ENCODE measurements around the gene CLPTM1. TPM values are rescaled to one million over a fixed set of nuclear protein-coding genes. Genes with fewer than 3 reads are reported as not detected.
"Not testable (repeated sequence)": the region's sequence is repeated elsewhere in the genome, so short reads cannot be mapped to it uniquely, and the experiment has no call there.

The CLPTM1 gene
- polyA plus RNA-seq, 3 donors from 2014 or later: 20.8 to 33.1 (median 21.2) TPM

DNA sequence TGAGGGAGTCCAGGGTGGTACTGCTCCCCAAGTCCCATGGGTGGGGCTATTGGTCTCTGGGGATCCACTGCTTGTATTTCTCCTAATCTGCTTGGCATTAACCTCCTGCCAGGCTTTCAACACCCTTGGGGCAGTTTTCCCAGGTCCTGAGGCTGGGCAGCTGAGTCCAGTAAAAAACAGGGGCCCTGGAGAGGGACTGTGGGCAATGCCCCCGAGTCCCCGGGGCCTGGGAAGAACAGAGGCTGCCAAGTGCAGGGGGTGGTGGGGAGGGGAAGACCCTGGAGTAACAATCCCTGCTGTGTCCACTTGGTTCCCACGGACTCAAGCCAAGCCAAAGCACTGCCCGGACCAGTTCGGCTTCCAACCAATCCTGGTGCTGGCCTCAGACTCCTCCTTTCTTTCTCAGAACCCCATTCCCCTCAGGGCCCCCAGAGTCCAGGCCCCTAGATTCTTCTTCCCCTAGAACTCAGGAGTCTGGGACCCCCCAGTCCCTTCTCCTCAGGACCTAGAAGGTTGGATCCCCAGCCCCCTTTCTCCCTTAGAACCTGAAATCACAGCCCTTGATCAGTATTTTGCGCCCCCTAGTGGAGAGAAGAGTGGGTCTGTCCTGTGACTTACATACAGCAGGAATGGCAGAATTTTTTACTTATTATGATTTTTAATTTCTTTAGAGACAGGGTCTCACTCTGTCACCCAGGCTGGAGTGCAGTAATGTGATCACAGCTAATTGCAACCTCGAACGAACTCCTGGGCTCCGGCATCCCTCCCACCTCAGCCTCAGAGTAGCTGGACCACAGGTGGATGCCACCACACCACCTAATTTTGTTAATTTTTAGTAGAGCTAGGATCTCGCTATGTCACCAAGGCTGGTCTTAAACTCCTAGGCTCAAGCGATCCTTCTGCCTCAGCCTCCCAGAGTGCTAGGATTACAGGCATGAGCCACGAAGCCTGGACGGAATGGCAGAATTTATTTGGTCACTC, 3.7 kb upstream of the CLPTM1 start:
- Mint-ChIP-seq H3K27ac (peak overlapping the region in 1 of 6 donors; percentile 13), H3K27me3 (ENCODE audit: low read depth in 3 of 3) (peaks cover 12 to 15% (median 13%) of the 10 kb centered on the region in 3 donors), H3K4me3 (peak overlapping the region in 1 of 5 donors; percentile 9), H3K36me3 (peaks cover 0 to 3% (median 0%) of the 10 kb centered on the region in 3 donors), H3K4me1 (peaks cover 25 to 27% of the 10 kb centered on the region in 2 donors), H3K9me3 (no peaks in the 10 kb centered on the region)
- DNase-seq: peak; percentile 68 to 75 (median 68)

DNA sequence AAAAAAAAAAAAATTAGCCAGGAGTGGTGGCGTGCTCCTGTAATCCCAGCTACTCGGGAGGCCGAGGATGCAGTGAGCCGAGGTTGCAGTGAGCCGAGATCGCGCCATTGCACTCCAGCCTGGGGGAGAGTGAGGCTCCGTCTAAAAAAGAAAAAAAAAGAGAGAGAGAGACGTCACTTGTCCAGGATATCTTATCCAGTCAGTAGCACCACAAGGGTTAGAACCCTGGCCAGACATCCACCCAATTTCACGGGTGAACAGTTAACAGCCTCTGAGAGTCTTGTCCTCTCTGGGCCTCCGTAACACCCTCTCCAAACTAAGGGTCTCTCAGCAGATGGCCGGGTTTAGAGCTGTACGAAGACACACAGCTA, 917 bp upstream of the CLPTM1 start:
- no peak for DNase-seq
- H3K4me3 Mint-ChIP-seq: peak overlapping the region; percentile 95 to 99 (median 96)
- H3K9me3 Mint-ChIP-seq: no peaks in the 10 kb centered on the region
- H3K4me1 Mint-ChIP-seq: peaks cover 46 to 49% of the 10 kb centered on the region in 2 donors
- no peaks in the 10 kb centered on the region for H3K36me3 Mint-ChIP-seq
- peaks cover 12 to 15% (median 14%) of the 10 kb centered on the region in 3 donors for H3K27me3 Mint-ChIP-seq (ENCODE audit: low read depth in 3 of 3)
- peak overlapping the region; percentile 94 to 99 (median 98) for H3K27ac Mint-ChIP-seq

DNA sequence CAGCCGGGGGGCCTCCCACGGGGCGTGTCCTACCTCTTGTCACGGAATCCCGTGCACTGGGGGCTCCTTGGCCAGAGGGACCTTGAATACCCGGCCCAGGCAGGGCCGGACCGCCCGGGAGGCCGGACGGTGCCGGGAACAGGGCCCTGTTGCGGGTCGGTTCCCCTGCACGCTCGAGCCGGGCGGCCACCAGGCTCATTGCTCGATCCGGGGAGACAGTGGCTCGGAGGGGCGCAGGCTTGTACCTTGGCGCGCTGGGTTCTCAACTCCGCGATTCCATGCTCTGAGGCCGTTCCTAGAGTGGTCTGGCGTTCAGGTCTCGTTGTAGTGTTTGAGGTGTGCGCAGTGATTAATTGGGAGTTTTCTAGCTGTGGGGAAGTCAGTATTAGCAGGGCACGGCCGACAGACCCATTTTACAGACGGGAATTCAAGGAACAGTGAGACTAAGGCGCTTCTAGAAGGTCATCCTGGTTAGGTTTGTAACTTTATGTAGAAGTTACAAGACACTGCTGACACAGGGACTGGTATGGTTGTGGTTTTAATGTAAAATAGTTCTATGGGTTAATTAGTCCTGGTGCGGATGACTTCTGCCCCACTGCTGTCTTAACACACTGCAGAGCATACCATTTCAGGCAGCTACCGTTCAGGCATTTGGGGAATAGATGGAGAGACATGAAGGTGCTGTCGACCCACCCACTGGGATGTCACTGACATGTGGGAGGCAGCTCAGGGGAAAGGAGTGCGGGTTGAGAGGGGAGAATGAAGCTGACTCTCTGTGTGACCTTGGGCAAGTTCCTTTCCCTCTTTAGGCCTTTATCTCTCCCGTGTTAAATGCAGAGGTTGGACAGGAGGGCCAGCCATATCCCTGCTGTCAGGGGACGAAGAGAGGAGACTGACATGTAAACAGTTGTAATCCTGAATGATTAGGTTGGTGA, 592 bp downstream of the CLPTM1 start:
- no peaks in the 10 kb centered on the region for H3K36me3 Mint-ChIP-seq
- no peak for DNase-seq
- no peaks in the 10 kb centered on the region for H3K9me3 Mint-ChIP-seq
- peak overlapping the region; percentile 89 to 95 (median 92) for H3K27ac Mint-ChIP-seq
- H3K4me3 Mint-ChIP-seq: peak overlapping the region; percentile 95 to 97 (median 96)
- peaks cover 10 to 15% (median 14%) of the 10 kb centered on the region in 3 donors for H3K27me3 Mint-ChIP-seq (ENCODE audit: low read depth in 3 of 3)
- H3K4me1 Mint-ChIP-seq: peaks cover 58 to 64% of the 10 kb centered on the region in 2 donors

DNA sequence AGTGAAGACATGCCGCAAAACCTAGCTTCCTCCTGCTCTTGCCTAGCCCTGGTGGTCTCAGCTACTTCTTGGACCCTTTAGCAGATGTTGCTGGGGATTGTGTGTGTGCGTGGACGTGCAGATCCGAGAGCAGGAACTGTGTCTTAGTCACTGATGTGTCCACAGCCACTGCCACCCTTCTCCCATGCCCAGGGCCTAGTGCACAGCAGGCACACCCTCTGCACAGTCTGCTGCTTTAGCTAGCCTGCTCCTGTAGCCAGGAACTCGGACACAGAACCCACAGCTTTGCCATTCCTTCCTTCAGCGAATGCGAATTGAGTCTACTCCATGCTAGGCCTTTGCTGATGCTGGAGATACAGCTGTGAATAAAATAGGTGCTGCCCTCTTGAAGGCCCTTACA, 2.3 kb downstream of the CLPTM1 start:
- no peaks in the 10 kb centered on the region for H3K9me3 Mint-ChIP-seq
- H3K4me1 Mint-ChIP-seq: peaks cover 60 to 80% of the 10 kb centered on the region in 2 donors
- H3K4me3 Mint-ChIP-seq: peak overlapping the region in 2 of 5 donors; percentile 4 to 96
- H3K36me3 Mint-ChIP-seq: peaks cover 0 to 5% (median 3%) of the 10 kb centered on the region in 3 donors
- peak overlapping the region in 4 of 6 donors; percentile 1 to 95 (median 42) for H3K27ac Mint-ChIP-seq
- DNase-seq: no peak
- H3K27me3 Mint-ChIP-seq (ENCODE audit: low read depth in 3 of 3): peaks cover 10 to 15% (median 12%) of the 10 kb centered on the region in 3 donors

DNA sequence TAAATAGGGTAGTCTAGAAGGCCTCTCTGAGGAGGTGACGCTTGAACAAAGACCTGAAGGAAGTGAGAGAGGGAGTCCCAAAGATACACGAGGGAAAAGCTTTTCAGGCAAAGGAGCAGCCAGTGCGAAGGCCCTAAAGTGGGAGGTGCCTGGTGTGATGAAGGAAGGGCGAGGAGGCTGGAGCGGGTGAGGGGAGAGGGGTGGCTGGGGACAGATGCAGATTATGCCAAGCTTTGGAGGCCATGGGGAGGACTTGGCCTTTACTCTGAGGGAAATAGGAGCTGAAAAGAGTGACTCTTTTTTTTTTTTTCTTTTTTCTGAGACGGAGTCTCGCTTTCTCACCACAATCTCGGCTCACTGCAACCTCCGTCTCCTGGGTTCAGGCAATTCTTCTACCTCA, 2.9 kb downstream of the CLPTM1 start:
- peaks cover 0 to 5% (median 3%) of the 10 kb centered on the region in 3 donors for H3K36me3 Mint-ChIP-seq
- no peaks in the 10 kb centered on the region for H3K9me3 Mint-ChIP-seq
- DNase-seq: no peak
- peak overlapping the region in 2 of 5 donors; percentile 25 to 96 for H3K4me3 Mint-ChIP-seq
- peaks cover 10 to 15% (median 12%) of the 10 kb centered on the region in 3 donors for H3K27me3 Mint-ChIP-seq (ENCODE audit: low read depth in 3 of 3)
- H3K4me1 Mint-ChIP-seq: peaks cover 59 to 80% of the 10 kb centered on the region in 2 donors
- H3K27ac Mint-ChIP-seq: peak overlapping the region in 3 of 6 donors; percentile 1 to 32 (median 21)

DNA sequence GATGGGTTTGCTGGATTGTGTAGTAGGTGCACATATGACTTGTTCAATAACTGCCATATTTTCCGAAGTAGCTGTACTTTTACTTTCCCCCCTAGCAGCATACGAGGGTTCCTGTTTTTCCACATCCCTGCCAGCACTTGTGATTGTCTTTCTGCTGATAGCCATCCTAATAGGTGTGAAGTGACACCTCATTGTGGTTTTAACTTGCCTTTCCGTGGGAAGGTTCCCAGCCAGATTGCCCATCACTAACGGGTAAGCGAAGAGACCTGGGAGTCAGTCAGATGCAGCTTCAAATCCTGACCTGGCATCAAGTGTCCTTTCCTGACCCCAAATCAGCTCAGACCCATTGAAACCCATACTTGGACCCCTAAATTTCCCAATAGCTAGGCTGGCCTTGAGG, 4.5 kb downstream of the CLPTM1 start:
- peaks cover 50 to 68% of the 10 kb centered on the region in 2 donors for H3K4me1 Mint-ChIP-seq
- H3K27ac Mint-ChIP-seq: peak overlapping the region in 4 of 6 donors; percentile 13 to 57 (median 51)
- no peak overlapping the region for H3K4me3 Mint-ChIP-seq
- peaks cover 2 to 9% (median 3%) of the 10 kb centered on the region in 3 donors for H3K36me3 Mint-ChIP-seq
- DNase-seq: no peak
- H3K27me3 Mint-ChIP-seq (ENCODE audit: low read depth in 3 of 3): peaks cover 6 to 10% (median 9%) of the 10 kb centered on the region in 3 donors
- H3K9me3 Mint-ChIP-seq: no peaks in the 10 kb centered on the region

DNA sequence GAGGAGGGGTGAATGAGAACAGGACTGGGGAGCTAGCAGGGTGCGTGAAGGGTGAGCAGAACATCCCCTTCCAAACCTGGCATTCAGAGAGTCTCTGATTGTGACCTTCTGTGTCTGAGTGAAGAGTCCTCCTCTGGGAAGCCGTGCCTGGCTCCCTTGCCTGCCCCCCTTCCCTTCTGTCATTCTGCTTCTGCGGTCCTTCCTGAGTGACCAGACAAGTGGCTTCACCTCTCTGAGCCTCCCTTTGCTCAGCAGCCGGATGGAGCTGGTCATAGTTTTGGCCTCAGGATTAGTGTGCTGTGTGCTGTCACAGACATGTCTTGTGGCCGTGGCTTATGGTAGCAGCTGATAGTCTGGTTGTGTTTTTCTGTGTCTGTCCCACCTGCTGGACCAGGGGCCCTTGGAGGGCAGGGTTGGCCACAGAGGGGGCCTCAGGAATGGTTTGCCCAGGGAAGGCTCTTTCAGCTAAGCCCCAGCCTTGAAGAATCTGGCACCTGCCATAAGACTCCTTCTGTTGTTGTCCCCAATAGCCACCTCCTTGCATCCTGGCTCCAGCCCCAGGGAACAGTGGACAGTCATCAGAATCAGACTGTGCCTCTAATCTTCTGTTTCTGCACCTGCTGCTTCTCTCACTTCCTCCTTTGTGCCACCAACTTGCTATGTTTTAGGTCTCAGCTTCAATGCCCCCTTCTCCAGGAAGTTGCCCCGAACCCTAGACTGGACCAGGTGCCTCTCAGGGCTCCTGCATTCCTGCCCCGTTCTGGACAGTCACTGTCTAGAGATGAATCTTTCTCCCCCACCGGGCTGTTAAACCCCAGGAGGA, 5.9 kb downstream of the CLPTM1 start:
- no peak for DNase-seq
- Mint-ChIP-seq H3K27ac (peak overlapping the region in 3 of 6 donors; percentile 11 to 56 (median 44)), H3K4me3 (no peak overlapping the region), H3K9me3 (no peaks in the 10 kb centered on the region), H3K4me1 (peaks cover 41 to 56% of the 10 kb centered on the region in 2 donors), H3K36me3 (peaks cover 3 to 10% (median 3%) of the 10 kb centered on the region in 3 donors), H3K27me3 (ENCODE audit: low read depth in 3 of 3) (peaks cover 0 to 2% (median 1%) of the 10 kb centered on the region in 3 donors)

DNA sequence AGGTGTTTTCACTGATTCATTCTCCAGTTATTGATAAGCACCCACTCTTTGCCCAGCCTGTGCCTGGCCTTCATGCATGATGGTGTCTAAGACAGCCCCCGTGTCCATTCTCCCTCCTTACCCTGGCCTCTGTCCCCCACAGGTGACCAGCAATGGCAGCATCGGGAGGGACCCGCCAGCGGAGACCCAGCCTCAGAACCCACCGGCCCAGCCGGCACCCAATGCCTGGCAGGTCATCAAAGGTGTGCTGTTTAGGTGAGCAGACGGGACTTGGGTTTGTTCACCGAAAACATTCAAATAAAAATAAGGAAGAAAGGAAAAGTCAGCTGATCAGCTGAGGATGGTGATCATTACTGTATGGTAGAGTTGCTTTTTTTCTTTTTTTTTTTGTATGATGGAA, 6.6 kb downstream of the CLPTM1 start:
- peaks cover 34 to 49% of the 10 kb centered on the region in 2 donors for H3K4me1 Mint-ChIP-seq
- peak overlapping the region in 2 of 6 donors; percentile 30 to 44 for H3K27ac Mint-ChIP-seq
- peaks cover 3 to 10% (median 3%) of the 10 kb centered on the region in 3 donors for H3K36me3 Mint-ChIP-seq

DNA sequence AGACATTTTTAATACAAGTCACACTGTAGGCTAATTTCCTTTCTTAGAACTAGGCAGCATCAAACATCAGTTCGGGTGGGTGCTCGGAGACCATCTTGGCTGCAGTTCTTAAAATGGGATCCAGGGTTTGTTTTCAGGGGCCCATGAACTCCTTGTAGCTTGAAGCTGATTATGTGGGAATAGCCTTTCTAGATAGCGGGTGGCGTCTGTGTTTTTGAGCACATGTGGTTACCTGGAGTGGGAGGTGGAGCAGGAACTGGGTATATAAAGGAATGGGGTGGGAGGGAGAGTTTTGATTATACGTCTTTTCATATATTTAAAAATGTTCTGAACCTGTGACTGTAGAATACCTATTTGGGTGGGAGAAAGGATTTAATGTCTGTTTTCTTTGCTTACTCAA, 12.9 kb downstream of the CLPTM1 start:
- Mint-ChIP-seq H3K27ac (peak overlapping the region in 2 of 6 donors; percentile 41 to 67), H3K27me3 (ENCODE audit: low read depth in 3 of 3) (peaks cover 0 to 2% (median 2%) of the 10 kb centered on the region in 3 donors), H3K9me3 (no peaks in the 10 kb centered on the region), H3K36me3 (peaks cover 4 to 9% (median 6%) of the 10 kb centered on the region in 3 donors), H3K4me3 (no peak overlapping the region), H3K4me1 (peaks cover 6 to 8% of the 10 kb centered on the region in 2 donors)
- DNase-seq: no peak

More for the DNA sequence above, 6.6 kb downstream of the CLPTM1 start:
- peaks cover 0 to 3% (median 2%) of the 10 kb centered on the region in 3 donors for H3K27me3 Mint-ChIP-seq (ENCODE audit: low read depth in 3 of 3)
- no peaks in the 10 kb centered on the region for H3K9me3 Mint-ChIP-seq
- DNase-seq: no peak
- H3K4me3 Mint-ChIP-seq: no peak overlapping the region

DNA sequence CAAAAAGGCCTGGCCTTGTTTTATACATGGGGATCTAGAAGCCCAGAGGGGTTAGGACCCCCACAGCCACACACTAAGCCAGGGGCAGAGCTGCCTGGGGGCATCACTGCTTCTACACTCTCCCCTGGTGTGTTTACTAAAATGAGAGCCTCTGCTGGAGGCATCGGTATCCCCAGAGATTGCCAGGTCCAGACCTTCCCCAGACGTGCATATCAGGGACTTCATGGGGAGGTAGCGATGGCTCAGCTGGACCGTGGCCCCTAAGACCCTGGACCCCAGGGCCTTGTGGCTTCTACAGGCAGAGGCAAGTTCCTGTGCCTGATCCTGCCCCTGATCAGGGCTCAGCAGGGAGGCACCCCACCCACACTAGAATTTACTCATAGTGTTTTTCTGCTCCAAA, 13.5 kb downstream of the CLPTM1 start:
- no peak for DNase-seq
- peaks cover 6 to 8% of the 10 kb centered on the region in 2 donors for H3K4me1 Mint-ChIP-seq
- no peak overlapping the region for H3K4me3 Mint-ChIP-seq
- H3K27me3 Mint-ChIP-seq (ENCODE audit: low read depth in 3 of 3): peaks cover 0 to 2% (median 2%) of the 10 kb centered on the region in 3 donors
- H3K9me3 Mint-ChIP-seq: no peaks in the 10 kb centered on the region
- peaks cover 4 to 9% (median 9%) of the 10 kb centered on the region in 3 donors for H3K36me3 Mint-ChIP-seq
- H3K27ac Mint-ChIP-seq: no peak overlapping the region

DNA sequence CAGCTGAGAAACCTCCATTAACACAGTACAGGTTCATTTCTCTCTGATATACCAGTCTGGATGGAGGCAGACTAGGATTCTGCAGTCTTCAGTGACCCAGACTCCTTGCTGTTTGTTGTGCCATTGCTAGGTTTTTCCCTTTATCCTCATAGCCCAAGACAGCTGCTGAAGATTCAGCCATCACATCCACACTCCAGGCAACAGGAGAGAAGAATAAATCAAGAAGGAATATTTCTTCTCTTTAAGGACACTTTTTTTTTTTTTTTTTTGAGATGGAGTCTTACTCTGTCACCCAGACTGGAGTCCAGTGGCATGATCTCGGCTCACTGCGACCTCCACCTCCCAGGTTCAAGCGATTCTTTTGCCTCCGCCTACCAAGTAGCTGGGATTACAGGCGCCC, 14.3 kb downstream of the CLPTM1 start:
- Mint-ChIP-seq H3K4me3 (no peak overlapping the region), H3K27me3 (ENCODE audit: low read depth in 3 of 3) (peaks cover 0 to 2% (median 2%) of the 10 kb centered on the region in 3 donors), H3K9me3 (no peaks in the 10 kb centered on the region), H3K36me3 (peaks cover 3 to 13% (median 9%) of the 10 kb centered on the region in 3 donors), H3K27ac (no peak overlapping the region), H3K4me1 (peaks cover 7 to 8% of the 10 kb centered on the region in 2 donors)
- DNase-seq: no peak

DNA sequence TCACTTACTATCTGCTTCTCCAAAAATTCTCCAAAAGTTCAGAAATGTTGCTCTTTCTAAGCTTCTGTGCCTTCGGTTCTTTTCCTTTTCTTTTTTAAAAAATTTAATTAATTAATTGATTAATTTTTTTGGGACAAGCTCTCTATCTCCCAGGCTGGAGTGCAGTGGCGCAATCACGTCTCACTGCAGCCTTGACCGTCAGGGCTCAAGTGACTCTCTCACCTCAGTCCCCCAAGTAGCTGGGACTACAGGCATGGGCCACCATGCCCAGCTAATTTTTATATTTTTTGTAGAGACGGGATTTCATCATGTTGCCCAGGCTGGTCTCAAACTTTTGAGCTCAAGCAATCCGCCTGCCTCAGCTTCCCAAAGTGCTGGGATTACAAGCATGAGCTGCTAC, 16.3 kb downstream of the CLPTM1 start:
- not testable (repeated sequence) for H3K4me3 Mint-ChIP-seq; H3K4me1 Mint-ChIP-seq; H3K27me3 Mint-ChIP-seq (ENCODE audit: low read depth in 3 of 3); H3K9me3 Mint-ChIP-seq; H3K27ac Mint-ChIP-seq; DNase-seq
- H3K36me3 Mint-ChIP-seq: peaks cover 0 to 18% (median 6%) of the 10 kb centered on the region in 3 donors

All from immature natural killer cell (primary cell).